WTC11 (cell line): ENCODE data around the gene HSDL1. TPM values are rescaled to one million over a fixed set of nuclear protein-coding genes. Genes with fewer than 3 reads are reported as not detected.

Experiments
- ATAC-seq: fragments of 200-7000 bp; cut with Tn5 transposase; 2 replicates; pipeline ENCODE4 v1.10.0; 2021; ENCODE audit warnings: mild to moderate bottlenecking, moderate library complexity
- CTCF ChIA-PET: fragments of 300-600 bp; sonication (Branson Sonifier 250); formaldehyde crosslinking; loops from one replicate; lab custom pipeline; 2021; ENCODE audit warnings: antibody characterized with exemption; lab: Charles Lee
- POLR2A ChIA-PET: fragments of 350-600 bp; sonication (Branson Sonifier 250); formaldehyde crosslinking; loops from one replicate; lab custom pipeline; 2021; ENCODE audit warnings: antibody characterized with exemption; lab: Charles Lee
- DNase-seq: peaks from one replicate; pipeline ENCODE4 v3.0.0; 2021; ENCODE audit warnings: low spot score
- H3K27ac Mint-ChIP-seq: 2 replicates; pipeline ENCODE4 v1.8.0; 2021; ENCODE audit warnings: mixed read lengths
- H3K27me3 Mint-ChIP-seq: 2 replicates; pipeline ENCODE4 v1.8.0; 2021; ENCODE audit warnings: low read depth, mild to moderate bottlenecking, moderate library complexity, mixed read lengths
- H3K36me3 Mint-ChIP-seq: 2 replicates; pipeline ENCODE4 v1.8.0; 2021; ENCODE audit warnings: mixed read lengths
- H3K4me1 Mint-ChIP-seq: 2 replicates; pipeline ENCODE4 v1.8.0; 2022; ENCODE audit warnings: mixed read lengths
- H3K4me3 Mint-ChIP-seq: 2 replicates; pipeline ENCODE4 v1.8.0; 2021; ENCODE audit warnings: mild to moderate bottlenecking, moderate library complexity, mixed read lengths
- H3K9me3 Mint-ChIP-seq: 2 replicates; pipeline ENCODE4 v1.8.0; 2021; ENCODE audit warnings: mixed read lengths
- ELF4 ChIP-seq: sonication (generic); formaldehyde crosslinking; IDR thresholded peaks from 2 replicates; pipeline ENCODE4 v1.8.1; 2022; ENCODE audit warnings: low read depth, mild to moderate bottlenecking, moderate library complexity, missing genetic modification reagents
- EMX1 ChIP-seq: fragments of 250-450 bp; sonication (Bioruptor Pico); IDR thresholded peaks from 2 replicates; pipeline ENCODE4 v1.8.0; 2021; ENCODE audit warnings: mild to moderate bottlenecking
- HMGA2 ChIP-seq: fragments of 250-450 bp; sonication (Bioruptor Pico); IDR thresholded peaks from 2 replicates; pipeline ENCODE4 v1.4.0; 2021; ENCODE audit warnings: mild to moderate bottlenecking, moderate library complexity
- HMGXB4 ChIP-seq: sonication (generic); formaldehyde crosslinking; IDR thresholded peaks from 2 replicates; pipeline ENCODE4 v1.8.1; 2023; ENCODE audit warnings: mild to moderate bottlenecking, moderate library complexity, missing genetic modification reagents
- JAZF1 ChIP-seq: fragments of 250-450 bp; sonication (Bioruptor Pico); IDR thresholded peaks from 2 replicates; pipeline ENCODE4 v1.9.0; 2021; ENCODE audit warnings: moderate library complexity, mild to moderate bottlenecking, inconsistent platforms
- JUN ChIP-seq: sonication (generic); formaldehyde crosslinking; IDR thresholded peaks from 2 replicates; pipeline ENCODE4 v1.8.0; 2023; ENCODE audit warnings: mild to moderate bottlenecking, missing genetic modification reagents
- KAT7 ChIP-seq: sonication (generic); formaldehyde crosslinking; IDR thresholded peaks from 2 replicates; pipeline ENCODE4 v1.8.1; 2023; ENCODE audit warnings: missing genetic modification reagents, mild to moderate bottlenecking, borderline replicate concordance
- MLX ChIP-seq: sonication (generic); formaldehyde crosslinking; IDR thresholded peaks from 2 replicates; pipeline ENCODE4 v1.8.1; 2023; ENCODE audit warnings: mild to moderate bottlenecking, missing genetic modification reagents, moderate library complexity
- NFATC4 ChIP-seq: fragments of 250-450 bp; sonication (Bioruptor Pico); IDR thresholded peaks from 2 replicates; pipeline ENCODE4 v1.9.0; 2021; ENCODE audit warnings: mild to moderate bottlenecking
- NR2C2 ChIP-seq: sonication (generic); formaldehyde crosslinking; IDR thresholded peaks from 2 replicates; pipeline ENCODE4 v1.8.0; 2022; ENCODE audit warnings: mild to moderate bottlenecking, missing genetic modification reagents
- NR3C1 ChIP-seq: sonication (generic); formaldehyde crosslinking; conservative IDR thresholded peaks from 2 replicates; pipeline ENCODE4 v1.8.1; 2023; ENCODE audit warnings: low read depth, mild to moderate bottlenecking, missing genetic modification reagents
- PREB ChIP-seq: sonication (generic); formaldehyde crosslinking; IDR thresholded peaks from 2 replicates; pipeline ENCODE4 v1.8.1; 2022; ENCODE audit warnings: mild to moderate bottlenecking, missing genetic modification reagents, moderate library complexity, borderline replicate concordance
- RELA ChIP-seq: sonication (generic); formaldehyde crosslinking; IDR thresholded peaks from 2 replicates; pipeline ENCODE4 v1.8.1; 2022; ENCODE audit warnings: missing genetic modification reagents, mild to moderate bottlenecking, borderline replicate concordance
- SMAD3 ChIP-seq: sonication (generic); formaldehyde crosslinking; IDR thresholded peaks from 2 replicates; pipeline ENCODE4 v1.8.0; 2022; ENCODE audit warnings: missing genetic modification reagents, mild to moderate bottlenecking, borderline replicate concordance
- SP1 ChIP-seq: sonication (generic); formaldehyde crosslinking; conservative IDR thresholded peaks from 2 replicates; pipeline ENCODE4 v1.8.1; 2022; ENCODE audit warnings: missing genetic modification reagents
- STAT6 ChIP-seq: sonication (generic); formaldehyde crosslinking; conservative IDR thresholded peaks from 2 replicates; pipeline ENCODE4 v1.8.1; 2023; ENCODE audit warnings: mild to moderate bottlenecking, low read depth, missing genetic modification reagents, moderate library complexity
- TCF7 ChIP-seq: sonication (generic); formaldehyde crosslinking; IDR thresholded peaks from 2 replicates; pipeline ENCODE4 v1.8.0; 2022; ENCODE audit warnings: mild to moderate bottlenecking, low read depth, missing genetic modification reagents, moderate library complexity
- ZBTB43 ChIP-seq: sonication (generic); formaldehyde crosslinking; IDR thresholded peaks from 2 replicates; pipeline ENCODE4 v1.8.1; 2023; ENCODE audit warnings: mild to moderate bottlenecking, missing genetic modification reagents
- ZNF138 ChIP-seq: sonication (generic); formaldehyde crosslinking; conservative IDR thresholded peaks from 2 replicates; pipeline ENCODE4 v1.8.1; 2022; ENCODE audit warnings: mild to moderate bottlenecking, moderate library complexity, missing genetic modification reagents
- ZNF532 ChIP-seq: fragments of 250-450 bp; sonication (Bioruptor Pico); IDR thresholded peaks from 2 replicates; pipeline ENCODE4 v1.9.0; 2021; ENCODE audit warnings: mild to moderate bottlenecking, borderline replicate concordance
- ZSCAN18 ChIP-seq: fragments of 250-450 bp; sonication (Bioruptor Pico); IDR thresholded peaks from 2 replicates; pipeline ENCODE4 v2.1.2; 2022; ENCODE audit warnings: mild to moderate bottlenecking, moderate library complexity
- total RNA-seq: library from RNA; stranded (reverse); gene quantifications from 3 replicates; pipeline ENCODE4 v1.2.3, GENCODE V29; 2021

Gene HSDL1
- total RNA-seq, 1 experiment from 2014 or later = 48.6 TPM

- TF ChIP-seq RELA (CRISPR knock-in tag) (no peak), PREB (CRISPR knock-in tag) (no peak), JUN (CRISPR knock-in tag) (no peak), NR2C2 (CRISPR knock-in tag) (no peak), ZSCAN18 (no peak), SMAD3 (CRISPR knock-in tag) (no peak)
Observed at GRCh38 chr16:84121007-84121406, 24.0 kb downstream of the HSDL1 start (continued).

- no peak for ATAC-seq
- peaks cover 22% of the 10 kb centered on the region for H3K36me3 Mint-ChIP-seq
- no peaks in the 10 kb centered on the region for H3K27me3 Mint-ChIP-seq
- no peak for DNase-seq
- no peak overlapping the region; the same call in 1 of the 2 replicates for H3K27ac Mint-ChIP-seq
- no peak overlapping the region for H3K4me3 Mint-ChIP-seq
- ChIA-PET POLR2A (no interaction called here), CTCF (no interaction called here)
- H3K4me1 Mint-ChIP-seq = peaks cover 11% of the 10 kb centered on the region
- H3K9me3 Mint-ChIP-seq = no peaks in the 10 kb centered on the region
- no peak for TF ChIP-seq NFATC4
- TF ChIP-seq ZBTB43 = no peak
- no peak for TF ChIP-seq JAZF1 (CRISPR knock-in tag)
- no peak for TF ChIP-seq HMGA2
- no peak for TF ChIP-seq MLX (CRISPR knock-in tag)
- TF ChIP-seq ELF4 (CRISPR knock-in tag) = no peak
- no peak for TF ChIP-seq TCF7 (CRISPR knock-in tag)
- no peak for TF ChIP-seq SP1 (CRISPR knock-in tag)
- TF ChIP-seq NR2C2 (CRISPR knock-in tag) = no peak
- TF ChIP-seq KAT7 (CRISPR knock-in tag) = no peak
- TF ChIP-seq EMX1 = no peak
- no peak for TF ChIP-seq ZNF138 (CRISPR knock-in tag)
- no peak for TF ChIP-seq HMGXB4 (CRISPR knock-in tag)
- TF ChIP-seq STAT6 = no peak
- no peak for TF ChIP-seq ZNF532 (CRISPR knock-in tag)
- no peak for TF ChIP-seq NR3C1
- TF ChIP-seq, all 79 proteins: peak for 0
Observed at GRCh38 chr16:84120023-84120422, 25.0 kb downstream of the HSDL1 start.
